Measurements from ENCODE around the gene SLC22A9.
"Not testable (repeated sequence)": the region's sequence is repeated elsewhere in the genome, so short reads cannot be mapped to it uniquely, and the experiment has no call there.

SLC22A9 gene

GRCh38 chr11:63369165-63369970 lies at the start of gene SLC22A9:
TSS of gene SLC22A9 (plus strand) at chr11:63369785. CDS start at chr11:63370057, 272 bp downstream.
- no peak for DNase-seq (ENCODE audit: low read depth in 2 of 2, low spot score in 1 of 2)

GRCh38 chr11:63321723-63322122 lies 47.9 kb upstream of the SLC22A9 start:
- DNase-seq (ENCODE audit: low read depth in 2 of 2, low spot score in 1 of 2): no peak

- DNase-seq (ENCODE audit: low read depth in 2 of 2, low spot score in 1 of 2): not testable (repeated sequence)
Measured at GRCh38 chr11:63335089-63335488, 34.5 kb upstream of the SLC22A9 start.

DNA sequence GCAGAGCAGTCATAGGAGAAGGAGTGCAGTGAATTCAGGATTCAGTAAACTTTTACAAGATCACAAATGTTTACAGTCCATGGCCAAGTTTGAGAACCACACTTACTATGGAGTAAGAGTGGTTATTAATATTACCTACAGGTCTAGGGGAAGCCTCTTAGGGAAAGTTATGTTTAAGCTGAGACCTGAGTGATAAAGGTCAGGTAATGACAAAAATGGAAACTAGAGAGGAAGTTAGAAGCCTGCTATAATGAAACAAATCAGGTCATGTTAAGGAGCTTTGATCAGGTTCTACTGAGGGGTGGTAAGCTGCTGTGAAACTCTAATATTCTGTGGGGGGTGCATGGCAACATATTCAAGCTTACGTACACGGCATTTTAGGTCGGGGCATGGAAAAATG lies 32.5 kb upstream of the SLC22A9 start:
- no peak for DNase-seq (ENCODE audit: low read depth in 2 of 2, low spot score in 1 of 2)

DNA sequence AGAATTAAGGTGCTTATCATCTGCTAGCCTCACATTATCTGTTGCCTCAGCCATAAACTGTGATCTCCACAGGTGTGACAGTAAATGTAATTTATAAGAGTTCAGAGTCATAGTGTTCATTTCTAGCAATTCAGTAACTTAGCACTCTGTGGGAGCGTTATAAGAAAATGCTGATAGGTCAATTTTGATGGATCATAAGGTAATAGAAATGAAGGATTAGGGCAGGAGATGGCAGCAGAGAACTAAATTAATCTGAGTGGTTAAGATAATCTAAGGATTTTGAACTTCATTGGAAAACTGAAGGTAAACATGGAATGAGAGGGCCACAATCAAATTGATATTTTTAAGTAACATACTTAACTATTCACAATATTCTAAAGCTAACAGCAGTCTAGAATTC lies 26.5 kb upstream of the SLC22A9 start:
- no peak for DNase-seq (ENCODE audit: low read depth in 2 of 2, low spot score in 1 of 2)

GRCh38 chr11:63352144-63352543 lies 17.4 kb upstream of the SLC22A9 start:
- DNase-seq (ENCODE audit: low read depth in 2 of 2, low spot score in 1 of 2): no peak

DNA sequence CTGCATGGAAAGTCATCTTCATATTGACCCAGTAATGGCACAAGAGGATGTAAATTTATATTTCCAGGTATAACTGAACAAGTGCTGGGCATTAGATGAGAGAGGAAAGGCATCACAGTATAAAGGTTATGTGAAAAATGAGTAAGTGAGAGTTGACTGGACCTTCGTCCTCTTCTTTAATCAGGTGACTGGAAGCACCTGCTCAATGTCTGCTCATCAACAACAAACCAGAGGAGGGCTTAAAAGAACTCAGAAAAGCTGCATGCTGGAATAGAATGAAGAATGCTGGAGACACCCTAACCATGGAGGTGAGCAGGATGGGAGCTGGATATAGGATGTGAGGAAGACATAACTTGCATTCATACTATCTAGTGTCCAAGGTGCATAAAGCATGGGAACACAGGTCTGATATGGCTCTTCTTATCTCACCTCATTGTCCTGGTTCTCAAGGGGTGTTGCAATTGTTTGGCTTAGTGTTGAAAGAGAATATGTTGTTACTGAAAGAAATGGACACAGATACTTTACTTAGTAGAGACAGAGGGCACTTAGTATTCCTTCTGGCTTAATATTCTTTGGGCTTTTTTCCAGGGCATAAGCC lies 7.3 kb upstream of the SLC22A9 start:
- no peak for DNase-seq (ENCODE audit: low read depth in 2 of 2, low spot score in 1 of 2)

DNA sequence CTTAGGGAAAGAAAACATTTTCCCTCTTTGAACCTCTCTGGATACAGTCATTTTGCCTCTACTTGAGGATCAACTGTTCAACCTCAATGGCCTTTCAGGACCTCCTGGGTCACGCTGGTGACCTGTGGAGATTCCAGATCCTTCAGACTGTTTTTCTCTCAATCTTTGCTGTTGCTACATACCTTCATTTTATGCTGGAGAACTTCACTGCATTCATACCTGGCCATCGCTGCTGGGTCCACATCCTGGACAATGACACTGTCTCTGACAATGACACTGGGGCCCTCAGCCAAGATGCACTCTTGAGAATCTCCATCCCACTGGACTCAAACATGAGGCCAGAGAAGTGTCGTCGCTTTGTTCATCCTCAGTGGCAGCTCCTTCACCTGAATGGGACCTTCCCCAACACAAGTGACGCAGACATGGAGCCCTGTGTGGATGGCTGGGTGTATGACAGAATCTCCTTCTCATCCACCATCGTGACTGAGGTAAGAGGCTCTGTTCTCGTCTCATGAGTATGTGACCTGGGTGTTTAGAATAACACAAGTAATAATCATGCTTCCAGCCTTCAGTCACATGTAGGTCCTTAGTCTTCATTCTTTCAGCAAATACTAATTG lies 495 bp downstream of the SLC22A9 start:
- no peak for DNase-seq (ENCODE audit: low read depth in 2 of 2, low spot score in 1 of 2)

DNA sequence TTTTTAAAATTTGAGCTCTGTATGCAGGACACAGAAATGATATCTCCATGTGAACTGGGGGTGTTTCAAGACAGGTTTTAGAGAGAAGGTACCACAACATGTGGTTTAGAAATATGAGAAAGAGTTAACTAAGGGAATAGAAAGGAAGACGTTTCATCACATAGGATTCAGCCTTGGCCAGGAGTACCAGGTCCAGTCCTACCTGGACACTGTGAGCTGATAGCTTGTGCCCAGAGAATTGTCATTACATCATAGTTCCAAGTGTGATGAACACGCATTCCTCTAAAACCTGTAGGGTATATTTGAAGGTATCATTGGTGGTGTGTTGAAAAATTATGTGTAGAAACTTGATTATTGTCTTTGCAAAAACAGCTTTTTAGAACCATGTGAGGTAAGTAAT lies 1.8 kb downstream of the SLC22A9 start:
- no peak for DNase-seq (ENCODE audit: low read depth in 2 of 2, low spot score in 1 of 2)

- no peak for DNase-seq (ENCODE audit: low read depth in 2 of 2, low spot score in 1 of 2)
Measured at GRCh38 chr11:63375434-63375833, 5.8 kb downstream of the SLC22A9 start.

DNA sequence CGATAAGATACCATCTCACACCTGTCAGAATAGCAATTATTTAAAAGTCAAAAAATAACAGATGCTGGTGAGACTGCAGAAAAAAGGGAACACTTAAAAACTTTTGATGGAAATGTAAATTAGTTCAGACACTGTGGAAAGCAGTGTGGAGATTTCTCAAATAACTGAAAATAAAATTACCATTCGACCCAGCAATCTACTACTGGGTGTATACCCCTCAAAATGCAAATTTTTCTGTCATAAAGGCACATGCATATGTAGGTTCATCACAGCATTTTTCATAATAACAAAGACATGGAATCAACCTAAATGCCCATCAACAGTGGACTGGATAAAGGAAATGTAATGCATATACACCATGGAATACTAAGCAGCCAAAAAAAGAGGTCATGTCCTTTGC lies 10.5 kb downstream of the SLC22A9 start:
- DNase-seq (ENCODE audit: low read depth in 2 of 2, low spot score in 1 of 2): no peak

- DNase-seq (ENCODE audit: low read depth in 2 of 2, low spot score in 1 of 2): no peak
Measured at GRCh38 chr11:63395697-63396096, 26.1 kb downstream of the SLC22A9 start.

GRCh38 chr11:63404161-63404935 lies 34.8 kb downstream of the SLC22A9 start:
- DNase-seq (ENCODE audit: low read depth in 2 of 2, low spot score in 1 of 2): no peak

GRCh38 chr11:63405114-63405513 lies 35.5 kb downstream of the SLC22A9 start:
- DNase-seq (ENCODE audit: low read depth in 2 of 2, low spot score in 1 of 2): no peak

- DNase-seq (ENCODE audit: low read depth in 2 of 2, low spot score in 1 of 2): no peak
Measured at GRCh38 chr11:63406458-63406857, 36.9 kb downstream of the SLC22A9 start.

DNA sequence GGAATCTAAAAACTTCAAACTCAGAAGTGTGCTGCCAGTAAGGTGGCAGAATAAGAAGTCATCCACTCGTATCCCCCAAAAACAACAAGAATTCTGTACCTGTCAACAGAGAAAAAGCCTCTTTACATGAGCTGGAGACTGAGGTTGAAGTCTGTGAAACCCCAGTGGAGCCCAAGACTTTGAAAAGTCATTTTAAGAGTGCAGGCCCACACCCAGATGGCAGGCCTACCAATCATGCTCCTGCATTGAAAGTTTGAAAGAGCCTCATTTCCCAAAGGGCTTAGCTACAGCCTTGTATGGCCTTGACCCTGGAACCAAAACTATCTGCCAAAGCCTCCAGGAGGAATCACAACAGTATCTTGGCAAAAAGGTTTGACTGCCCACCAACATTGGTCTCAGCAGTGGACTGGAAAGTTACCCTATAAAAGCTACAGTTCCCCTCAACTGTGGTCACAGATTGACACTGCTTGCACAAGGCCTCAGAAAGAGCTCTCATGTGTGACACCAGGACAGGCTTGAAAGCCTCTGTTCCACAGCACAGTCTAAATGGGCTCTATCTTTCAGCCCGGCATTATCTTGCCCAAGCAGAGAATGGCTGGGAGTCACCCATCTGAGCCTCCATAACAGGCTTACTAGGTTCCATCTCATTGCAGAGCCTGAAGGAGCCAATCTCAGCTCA lies 47.7 kb downstream of the SLC22A9 start:
- DNase-seq (ENCODE audit: low read depth in 2 of 2, low spot score in 1 of 2): no peak

DNA sequence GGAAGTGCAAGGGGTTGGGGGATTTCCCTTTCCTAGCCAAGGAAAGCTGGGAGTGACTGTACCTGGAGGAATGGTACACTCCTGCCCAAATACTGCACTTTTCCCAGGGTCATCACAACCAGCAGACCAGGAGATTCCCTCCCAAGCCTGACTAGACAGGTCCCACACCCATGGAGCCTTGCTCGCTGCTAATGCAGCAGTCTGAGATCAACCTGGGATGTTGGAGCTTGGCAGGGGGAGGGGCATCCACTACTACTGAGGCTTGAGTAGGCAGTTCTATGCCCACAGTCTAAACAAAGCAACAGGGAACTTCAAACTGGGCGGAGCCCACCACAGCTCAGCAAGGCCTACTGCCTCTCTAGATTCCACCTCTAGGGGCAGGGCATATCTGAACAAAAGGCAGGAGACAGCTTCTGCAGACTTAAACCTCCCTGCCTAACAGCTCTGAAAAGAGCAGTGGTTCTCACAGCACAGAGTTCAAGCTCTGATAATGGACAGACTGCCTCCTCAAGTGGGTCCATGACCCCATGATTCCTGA lies 58.5 kb downstream of the SLC22A9 start:
- no peak for DNase-seq (ENCODE audit: low read depth in 2 of 2, low spot score in 1 of 2)

GRCh38 chr11:63430731-63431130 lies 61.1 kb downstream of the SLC22A9 start:
- DNase-seq (ENCODE audit: low read depth in 2 of 2, low spot score in 1 of 2): not testable (repeated sequence)

GRCh38 chr11:63435351-63435750 lies 65.8 kb downstream of the SLC22A9 start:
- not testable (repeated sequence) for DNase-seq (ENCODE audit: low read depth in 2 of 2, low spot score in 1 of 2)

- DNase-seq (ENCODE audit: low read depth in 2 of 2, low spot score in 1 of 2): not testable (repeated sequence)
Measured at GRCh38 chr11:63435831-63436230, 66.2 kb downstream of the SLC22A9 start.

- DNase-seq (ENCODE audit: low read depth in 2 of 2, low spot score in 1 of 2): no peak
Measured at GRCh38 chr11:63443714-63444113, 74.1 kb downstream of the SLC22A9 start.

All from stimulated activated CD8-positive, alpha-beta memory T cell treated with anti-CD3 and anti-CD28 coated beads, Interleukin-4, amount 100 ng/mL, for 4 hours (primary cell).